Fibroblast of skin of left quadriceps (primary cell): Measurements from ENCODE around the gene GLI3.

Experiments
- DNase-seq, 2 experiments: peaks; one replicate each; pipeline ENCODE4 v3.0.0-alpha.2; 2013; ENCODE audit warnings: low read depth in 2 of 2

Gene GLI3

DNA sequence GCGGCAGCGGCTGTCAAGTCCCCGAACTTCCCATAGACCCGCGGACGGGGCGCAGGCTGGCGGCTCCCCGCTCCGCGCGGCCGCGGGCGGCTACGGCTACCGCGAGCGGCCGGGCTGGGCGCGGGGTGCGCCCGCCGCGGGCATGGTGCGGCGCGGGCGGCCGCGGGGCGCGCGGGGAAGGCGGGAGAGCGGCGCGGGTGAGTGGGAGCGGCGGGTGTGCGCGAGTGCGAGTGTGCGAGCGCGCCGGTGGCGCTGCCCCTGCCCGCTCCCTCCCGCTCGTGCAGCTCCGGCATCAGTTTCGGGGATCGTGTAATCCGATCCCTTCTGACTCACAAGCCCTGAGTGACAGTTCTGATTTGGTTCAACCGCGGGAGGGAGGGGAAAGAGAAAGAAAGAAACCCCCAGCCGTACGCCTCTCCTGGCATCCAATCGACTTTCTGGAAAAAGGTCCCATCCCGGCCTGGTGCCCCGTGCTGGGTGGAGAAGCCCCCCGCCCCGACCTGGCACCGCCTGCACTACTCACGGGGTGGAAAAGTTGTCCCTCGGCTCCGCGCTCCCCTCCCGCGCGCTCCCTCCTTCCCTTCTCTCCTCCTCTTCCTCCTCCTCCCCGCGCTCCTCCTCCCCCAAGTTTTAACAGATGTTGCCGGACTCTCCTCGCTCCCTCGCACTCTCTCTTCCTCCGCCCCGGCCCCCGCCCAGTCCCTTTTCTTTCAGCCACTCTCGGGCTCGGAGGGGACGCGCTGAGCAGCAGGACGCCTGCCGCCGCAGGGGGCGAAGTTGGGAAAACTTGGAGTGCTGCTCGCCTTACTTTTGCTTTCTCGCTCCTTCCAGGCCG, at the start of gene GLI3:
Gene GLI3, minus strand, starts transcription at position 234 of the 835 bp plus-strand sequence. CDS start 13,956 bp downstream, outside the sequence.
- DNase-seq: peak; percentile 91 to 94

- no peak for DNase-seq
These were observed 48.4 kb upstream of the GLI3 start for GRCh38 chr7:42285383-42285824.

GRCh38 chr7:42283553-42283952, 46.5 kb upstream of the GLI3 start:
- DNase-seq: no peak

- DNase-seq: no peak
These were observed 41.3 kb upstream of the GLI3 start for GRCh38 chr7:42278344-42278743.

GRCh38 chr7:42274053-42274452, 37.0 kb upstream of the GLI3 start:
- peak; percentile 37 to 43 for DNase-seq

DNA sequence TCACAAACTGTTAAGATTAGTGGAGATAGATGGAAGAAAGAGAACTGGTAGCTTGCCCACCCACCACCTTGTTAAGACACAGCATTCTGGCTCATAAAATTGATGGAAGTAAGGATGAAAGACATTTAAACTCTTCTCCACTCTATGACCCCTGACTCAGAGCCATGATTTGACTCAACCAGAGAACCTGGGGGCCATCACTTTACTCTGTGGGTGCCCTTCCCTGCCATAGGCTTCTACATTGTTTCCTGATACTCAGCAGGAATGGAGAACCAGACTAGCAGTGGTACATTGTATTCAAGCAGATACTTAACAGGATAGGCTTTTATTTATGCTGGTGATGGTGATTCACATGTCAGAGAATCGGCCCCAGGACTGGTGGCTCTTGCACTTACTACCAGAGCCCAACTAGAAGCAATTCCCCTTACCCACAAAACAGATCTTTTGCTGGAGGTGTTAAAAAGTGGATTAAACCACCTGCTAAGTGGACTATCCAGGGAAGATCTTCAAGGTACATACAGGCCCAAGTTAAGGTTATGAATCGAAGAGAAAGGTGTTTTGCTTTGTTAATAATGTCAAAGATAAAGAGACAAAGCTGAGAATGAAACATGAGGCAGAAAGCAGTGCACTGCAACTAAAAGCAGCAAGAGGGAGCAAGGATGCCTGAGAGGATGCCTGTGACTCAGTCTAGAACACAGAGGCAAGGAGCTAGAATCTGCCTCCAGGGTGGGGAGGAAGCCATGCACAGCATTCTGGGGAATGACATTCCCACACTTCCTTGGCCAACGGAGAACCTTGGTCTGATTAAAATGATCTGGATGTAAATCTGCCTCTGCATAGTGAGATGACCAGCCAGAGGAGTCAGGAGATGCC, 36.0 kb upstream of the GLI3 start:
- DNase-seq: peak; percentile 18 to 24

- DNase-seq: no peak
These were observed 32.2 kb upstream of the GLI3 start for GRCh38 chr7:42269161-42269560.

DNA sequence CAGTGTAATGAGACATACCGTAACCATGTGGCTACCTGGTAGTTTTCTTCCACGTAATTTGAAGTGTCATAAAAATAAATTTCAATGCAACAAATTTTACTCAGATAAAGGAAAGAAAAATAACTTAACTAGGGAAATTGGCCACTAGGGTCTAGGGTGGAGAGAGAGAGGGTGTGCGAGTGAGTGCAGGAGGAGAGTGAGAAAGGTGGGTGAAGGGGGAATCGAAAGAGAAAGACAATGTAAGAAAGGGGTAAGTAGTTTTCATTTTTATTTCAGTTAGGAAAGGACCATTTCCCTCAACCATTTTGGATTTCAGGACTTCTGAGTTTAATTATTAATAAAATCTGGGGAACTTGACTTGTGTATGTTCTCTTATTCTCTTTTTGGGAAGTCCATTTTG, 27.7 kb upstream of the GLI3 start:
- DNase-seq: no peak

DNA sequence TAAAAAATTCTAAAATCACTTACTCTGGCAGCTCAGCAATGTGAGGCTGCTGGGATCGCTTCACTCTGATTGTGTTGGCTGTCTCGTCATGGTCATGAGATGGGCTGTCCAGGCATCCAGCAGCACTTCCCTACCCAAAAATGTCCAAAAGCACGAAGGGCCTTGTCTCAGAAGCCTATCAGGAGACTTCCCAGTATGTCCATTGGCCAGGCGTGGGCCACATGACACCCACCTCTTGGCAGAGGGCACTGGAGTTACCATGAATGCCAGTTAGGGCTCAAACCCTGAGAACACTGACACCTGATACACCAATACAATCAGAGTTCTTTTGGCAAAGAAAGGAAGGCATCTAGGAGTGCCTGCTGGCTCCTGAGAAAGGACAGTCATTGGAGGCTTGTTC, 27.0 kb upstream of the GLI3 start:
- no peak for DNase-seq

GRCh38 chr7:42262964-42263363, 26.0 kb upstream of the GLI3 start:
- DNase-seq: peak; percentile 67 to 74

DNA sequence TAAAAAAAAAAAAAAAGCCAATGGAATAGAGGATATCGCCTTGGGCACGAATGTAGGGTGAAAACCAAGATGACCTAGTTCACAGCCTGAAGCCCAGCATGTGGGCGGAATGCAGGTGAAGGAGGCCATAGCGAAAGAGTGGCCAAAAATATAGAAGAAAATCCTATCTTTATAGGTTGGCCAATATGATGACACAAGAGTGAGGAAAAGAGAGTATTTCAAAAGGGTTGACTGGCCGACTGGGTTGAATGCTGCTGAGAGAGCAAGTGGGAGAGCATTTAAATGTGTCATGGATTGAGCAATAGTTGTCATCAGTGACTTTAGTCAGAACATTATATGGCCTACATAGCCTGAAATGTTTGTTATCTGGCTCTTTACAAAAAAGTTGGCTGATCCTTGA, 17.2 kb upstream of the GLI3 start:
- no peak for DNase-seq

DNA sequence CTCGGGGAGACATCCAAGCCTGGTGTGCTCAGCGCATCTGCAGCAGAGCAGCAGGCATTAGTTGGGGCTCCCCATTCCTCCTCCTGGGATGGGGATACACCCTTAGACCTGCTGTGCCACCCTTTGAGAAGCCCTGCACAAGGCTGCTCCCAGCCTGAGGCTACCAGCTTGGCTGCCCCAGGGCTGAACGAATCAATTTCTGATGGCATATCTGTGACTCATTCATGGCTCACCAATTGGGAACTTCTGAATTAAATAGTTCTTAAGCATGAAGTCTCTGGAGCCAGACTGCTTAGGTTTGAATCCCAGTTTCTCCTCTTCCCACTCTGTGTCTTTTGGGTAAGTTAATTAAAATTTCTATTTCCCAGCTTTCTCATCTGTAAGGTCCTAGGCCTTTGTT, 16.3 kb upstream of the GLI3 start:
- no peak for DNase-seq

- DNase-seq: no peak
These were observed 13.4 kb upstream of the GLI3 start for GRCh38 chr7:42250411-42250810.

- no peak for DNase-seq
These were observed 11.6 kb upstream of the GLI3 start for GRCh38 chr7:42248579-42248978.

- peak; percentile 74 for DNase-seq
These were observed 10.3 kb upstream of the GLI3 start for GRCh38 chr7:42247301-42247700.

DNA sequence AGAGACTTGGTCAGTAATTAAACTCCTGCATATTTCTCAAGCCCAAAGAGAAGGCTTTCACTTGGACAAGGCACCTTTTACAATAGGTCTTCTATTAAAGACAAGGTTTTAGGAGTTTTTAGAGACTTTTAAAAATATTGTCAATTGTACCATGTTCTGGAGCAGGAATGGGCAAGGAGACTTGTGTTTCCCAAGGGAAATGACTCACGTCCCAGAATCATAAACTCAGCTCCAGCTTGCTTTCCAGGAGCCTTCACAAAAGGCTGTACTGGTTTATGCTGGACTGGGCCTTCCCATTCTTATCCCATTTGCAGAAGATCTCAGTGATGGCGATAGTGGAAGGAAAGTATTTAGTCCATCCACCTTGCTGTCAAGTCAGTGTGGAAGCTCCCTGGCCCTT, 7.8 kb upstream of the GLI3 start:
- DNase-seq: no peak

DNA sequence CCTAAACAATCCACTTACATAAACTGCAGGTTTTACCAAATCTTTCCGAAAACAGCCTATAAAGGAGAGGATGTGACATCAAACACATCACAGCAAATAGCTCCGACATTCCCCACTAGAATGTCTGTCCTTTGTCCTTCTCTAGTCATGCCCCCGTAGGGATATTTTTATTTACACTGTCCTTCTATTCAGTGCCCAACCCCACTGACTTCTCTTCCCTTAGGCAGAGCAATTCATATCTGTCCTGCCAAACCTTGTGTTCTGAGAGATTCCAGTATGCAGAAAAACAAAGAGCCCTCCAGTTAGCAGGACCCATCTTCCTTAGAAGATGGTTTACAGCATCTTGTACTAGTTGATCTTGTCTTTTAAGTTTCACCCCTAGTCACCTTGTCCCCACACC, 5.4 kb upstream of the GLI3 start:
- no peak for DNase-seq

- no peak for DNase-seq
These were observed 4.4 kb upstream of the GLI3 start for GRCh38 chr7:42241424-42241823.

GRCh38 chr7:42240416-42240815, 3.4 kb upstream of the GLI3 start:
- no peak for DNase-seq

GRCh38 chr7:42238709-42239366, 1.8 kb upstream of the GLI3 start:
- DNase-seq: no peak

DNA sequence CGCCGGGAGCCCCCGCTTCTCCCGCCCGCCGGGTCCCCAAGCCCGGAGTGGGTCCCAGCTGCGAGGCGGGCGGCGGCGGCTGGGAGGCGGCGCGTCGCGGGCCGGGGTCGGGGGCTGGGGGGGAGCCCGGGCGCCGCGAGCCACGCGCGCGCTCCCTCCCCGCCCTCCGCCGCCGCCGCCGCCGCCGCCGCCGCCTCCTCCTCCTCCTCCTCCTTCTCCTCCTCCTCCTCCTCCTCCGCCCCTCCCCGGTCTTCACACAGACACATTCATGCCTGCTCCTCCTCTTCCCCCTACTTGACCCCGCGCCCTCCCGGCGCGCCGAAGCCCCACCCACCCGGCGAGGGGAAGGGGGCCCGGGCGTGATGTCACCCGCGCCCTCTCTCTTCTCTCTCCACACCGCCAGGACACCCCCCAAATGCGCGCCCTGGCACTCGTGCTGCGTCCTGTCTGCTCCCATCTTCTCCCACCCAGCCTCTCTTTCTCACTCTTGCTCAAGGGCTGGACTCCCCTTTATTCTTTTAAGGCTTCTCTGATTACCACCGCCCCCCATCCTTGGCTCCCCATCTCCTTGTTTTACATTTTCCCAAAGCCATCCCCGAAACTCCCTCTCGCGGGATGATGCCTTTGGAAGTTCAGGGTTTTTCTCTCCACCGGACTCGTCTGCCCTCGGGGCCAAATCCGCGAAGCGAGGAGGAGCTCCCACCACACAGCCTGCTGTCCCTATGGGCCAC, 967 bp upstream of the GLI3 start:
- DNase-seq: no peak
